ENCODE measurements around the gene EPHA3. TPM values are rescaled to one million over a fixed set of nuclear protein-coding genes. Genes with fewer than 3 reads are reported as not detected.

The EPHA3 gene
- total and polyA plus RNA-seq, 2 donors from 2014 or later = 0.19 to 6.5 TPM

- no peak for TF ChIP-seq CTCF (IDR thresholded peaks at IDR 0.05; ENCODE audit: borderline replicate concordance, extremely low read depth, insufficient read depth)
- no peak overlapping the region for H3K27ac ChIP-seq (ENCODE audit: low read depth in 2 of 2, low read length in 2 of 2)
- no peaks in the 10 kb centered on the region for H3K9me3 ChIP-seq (ENCODE audit: control insufficient read depth in 2 of 3, insufficient read depth in 1 of 3, low read length in 3 of 3)
- H3K27me3 ChIP-seq (ENCODE audit: control insufficient read depth, insufficient read depth, low read length) = no peaks in the 10 kb centered on the region
- no peak overlapping the region for H3K4me3 ChIP-seq (ENCODE audit: low read length in 3 of 3)
- H3K36me3 ChIP-seq (ENCODE audit: control insufficient read depth in 2 of 3, insufficient read depth in 3 of 3, low read length in 3 of 3) = no peaks in the 10 kb centered on the region
- intact Hi-C loops (cut with DNase I) = no loop called here
- DNase-seq (no peak), FAIRE-seq (no peak)
- H3K9ac ChIP-seq (ENCODE audit: low read length in 3 of 3) = no peak overlapping the region
- no peaks in the 10 kb centered on the region for H3K4me1 ChIP-seq (ENCODE audit: control insufficient read depth in 2 of 3, insufficient read depth in 2 of 3, low read depth in 1 of 3, low read length in 3 of 3)
Observed at GRCh38 chr3:89363171-89363570, 255.8 kb downstream of the EPHA3 start.

GRCh38 chr3:89364314-89364713 lies 256.9 kb downstream of the EPHA3 start:
- no peak for TF ChIP-seq CTCF (IDR thresholded peaks at IDR 0.05; ENCODE audit: borderline replicate concordance, extremely low read depth, insufficient read depth)
- DNase-seq = peak in 3 of 5 donors; percentile 9 to 60 (median 39)
- H3K27ac ChIP-seq (ENCODE audit: low read depth in 2 of 2, low read length in 2 of 2) = no peak overlapping the region
- intact Hi-C loops (cut with DNase I) = no loop called here
- no peak overlapping the region for H3K4me3 ChIP-seq (ENCODE audit: low read length in 3 of 3)
- H3K27me3 ChIP-seq (ENCODE audit: control insufficient read depth, insufficient read depth, low read length) = no peaks in the 10 kb centered on the region
- H3K4me1 ChIP-seq (ENCODE audit: control insufficient read depth in 2 of 3, insufficient read depth in 2 of 3, low read depth in 1 of 3, low read length in 3 of 3) = no peaks in the 10 kb centered on the region
- no peaks in the 10 kb centered on the region for H3K36me3 ChIP-seq (ENCODE audit: control insufficient read depth in 2 of 3, insufficient read depth in 3 of 3, low read length in 3 of 3)
- H3K9ac ChIP-seq (ENCODE audit: low read length in 3 of 3) = no peak overlapping the region
- no peak for FAIRE-seq
- H3K9me3 ChIP-seq (ENCODE audit: control insufficient read depth in 2 of 3, insufficient read depth in 1 of 3, low read length in 3 of 3) = no peaks in the 10 kb centered on the region

GRCh38 chr3:89367166-89367565 lies 259.7 kb downstream of the EPHA3 start:
- H3K4me3 ChIP-seq (ENCODE audit: low read length in 3 of 3) = no peak overlapping the region
- intact Hi-C loops (cut with DNase I) = no loop called here
- H3K9ac ChIP-seq (ENCODE audit: low read length in 3 of 3) = no peak overlapping the region
- no peak overlapping the region for H3K27ac ChIP-seq (ENCODE audit: low read depth in 2 of 2, low read length in 2 of 2)
- H3K27me3 ChIP-seq (ENCODE audit: control insufficient read depth, insufficient read depth, low read length) = no peaks in the 10 kb centered on the region
- no peaks in the 10 kb centered on the region for H3K36me3 ChIP-seq (ENCODE audit: control insufficient read depth in 2 of 3, insufficient read depth in 3 of 3, low read length in 3 of 3)
- H3K4me1 ChIP-seq (ENCODE audit: control insufficient read depth in 2 of 3, insufficient read depth in 2 of 3, low read depth in 1 of 3, low read length in 3 of 3) = no peaks in the 10 kb centered on the region
- no peak for FAIRE-seq
- H3K9me3 ChIP-seq (ENCODE audit: control insufficient read depth in 2 of 3, insufficient read depth in 1 of 3, low read length in 3 of 3) = no peaks in the 10 kb centered on the region
- TF ChIP-seq CTCF (IDR thresholded peaks at IDR 0.05; ENCODE audit: borderline replicate concordance, extremely low read depth, insufficient read depth) = no peak
- DNase-seq = no peak

GRCh38 chr3:89368846-89369245 lies 261.4 kb downstream of the EPHA3 start:
- FAIRE-seq (no peak), DNase-seq (no peak)
- H3K36me3 ChIP-seq (ENCODE audit: control insufficient read depth in 2 of 3, insufficient read depth in 3 of 3, low read length in 3 of 3) = no peaks in the 10 kb centered on the region
- H3K9ac ChIP-seq (ENCODE audit: low read length in 3 of 3) = no peak overlapping the region
- H3K27ac ChIP-seq (ENCODE audit: low read depth in 2 of 2, low read length in 2 of 2) = no peak overlapping the region
- intact Hi-C loops (cut with DNase I) = no loop called here
- no peaks in the 10 kb centered on the region for H3K9me3 ChIP-seq (ENCODE audit: control insufficient read depth in 2 of 3, insufficient read depth in 1 of 3, low read length in 3 of 3)
- no peak for TF ChIP-seq CTCF (IDR thresholded peaks at IDR 0.05; ENCODE audit: borderline replicate concordance, extremely low read depth, insufficient read depth)
- H3K27me3 ChIP-seq (ENCODE audit: control insufficient read depth, insufficient read depth, low read length) = no peaks in the 10 kb centered on the region
- no peaks in the 10 kb centered on the region for H3K4me1 ChIP-seq (ENCODE audit: control insufficient read depth in 2 of 3, insufficient read depth in 2 of 3, low read depth in 1 of 3, low read length in 3 of 3)
- no peak overlapping the region for H3K4me3 ChIP-seq (ENCODE audit: low read length in 3 of 3)

Data from kidney (tissue), 14 donors.